Chondrocyte (in vitro differentiated cells): ENCODE results near the gene EVA1A. TPM values are rescaled to one million over a fixed set of nuclear protein-coding genes. Genes with fewer than 3 reads are reported as not detected.

Experiments used
- DNase-seq: peaks from one replicate; pipeline ENCODE4 v3.0.0; 2021; ENCODE audit warnings: mixed read lengths, low spot score
- H3K27ac Mint-ChIP-seq: one replicate; pipeline ENCODE4 v1.8.0; 2021; ENCODE audit warnings: mild to moderate bottlenecking, moderate library complexity, mixed read lengths; ENCODE audit not compliant: unreplicated experiment
- H3K27me3 Mint-ChIP-seq: 2 replicates; pipeline ENCODE4 v1.8.0; 2021; ENCODE audit warnings: low read depth, mixed read lengths
- H3K36me3 Mint-ChIP-seq: 2 replicates; pipeline ENCODE4 v1.8.0; 2021; ENCODE audit warnings: low read depth, mixed read lengths
- H3K4me1 Mint-ChIP-seq: 2 replicates; pipeline ENCODE4 v1.8.0; 2021; ENCODE audit warnings: low read depth, mild to moderate bottlenecking, mixed read lengths
- H3K4me3 Mint-ChIP-seq: one replicate; pipeline ENCODE4 v1.8.0; 2021; ENCODE audit warnings: mild to moderate bottlenecking, moderate library complexity, mixed read lengths; ENCODE audit not compliant: unreplicated experiment
- H3K9me3 Mint-ChIP-seq: 2 replicates; pipeline ENCODE4 v1.8.0; 2021; ENCODE audit warnings: low read depth, mixed read lengths
- CTCF ChIP-seq: fragments of 200-600 bp; sonication (generic); IDR thresholded peaks from 2 replicates; pipeline ENCODE4 v1.5.0; 2021; ENCODE audit warnings: antibody characterized with exemption, mild to moderate bottlenecking, moderate library complexity
- total RNA-seq: library from RNA; stranded (reverse); gene quantifications from 3 replicates; pipeline ENCODE4 v1.2.1, GENCODE V29; 2021

The EVA1A gene
- total RNA-seq, 1 donor from 2014 or later, result 19.8 TPM

- Mint-ChIP-seq H3K4me3 (no peak overlapping the region), H3K36me3 (peaks cover 15% of the 10 kb centered on the region), H3K27ac (no peak overlapping the region)
These were observed 37.1 kb downstream of the EVA1A start for GRCh38 chr2:75523313-75524275.

DNA sequence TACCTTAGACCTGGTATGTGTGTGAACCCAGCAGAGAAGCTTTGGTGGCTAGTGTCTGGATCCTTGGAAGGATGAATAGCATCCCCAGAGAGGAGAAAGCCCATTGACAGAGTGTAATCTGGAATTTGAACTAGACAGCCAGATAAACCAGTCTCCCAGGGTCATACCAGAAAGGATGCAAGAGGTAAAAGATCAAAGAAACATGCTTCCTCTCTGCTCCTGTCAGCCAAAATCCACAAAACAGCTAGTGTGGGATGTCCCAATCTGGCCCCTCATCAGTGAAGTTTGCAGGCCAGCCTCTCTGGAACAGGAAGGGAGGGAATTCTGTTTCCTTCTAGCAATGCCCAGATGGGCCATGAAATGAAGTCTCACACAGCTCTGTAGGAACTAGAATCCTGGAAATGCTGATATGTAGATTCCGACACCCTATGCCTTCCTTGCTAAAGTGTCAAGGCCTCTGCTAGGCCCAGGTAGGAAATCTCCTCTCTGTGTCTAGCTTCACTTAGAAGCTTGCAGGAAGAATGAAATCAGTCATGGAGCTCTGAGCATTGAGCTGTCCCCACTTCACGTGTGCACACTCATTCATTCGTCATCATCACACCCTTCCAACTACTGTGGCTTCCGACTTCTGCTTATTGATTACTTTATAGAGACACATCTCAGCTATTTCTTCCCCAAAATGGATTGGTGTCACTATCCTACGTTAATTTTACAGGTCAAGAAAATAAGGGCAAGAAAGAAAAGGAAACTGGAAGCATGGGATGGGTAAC lies 38.0 kb downstream of the EVA1A start:
- Mint-ChIP-seq H3K4me3 (no peak overlapping the region), H3K4me1 (peaks cover 27% of the 10 kb centered on the region), H3K27me3 (no peaks in the 10 kb centered on the region), H3K36me3 (peaks cover 18% of the 10 kb centered on the region), H3K27ac (no peak overlapping the region), H3K9me3 (no peaks in the 10 kb centered on the region)
- DNase-seq, result no peak
- no peak for TF ChIP-seq CTCF

More at GRCh38 chr2:75523313-75524275, 37.1 kb downstream of the EVA1A start:
- Mint-ChIP-seq H3K9me3 (no peaks in the 10 kb centered on the region), H3K4me1 (peaks cover 36% of the 10 kb centered on the region), H3K27me3 (no peaks in the 10 kb centered on the region)
- DNase-seq, result no peak
- TF ChIP-seq CTCF, result no peak

DNA sequence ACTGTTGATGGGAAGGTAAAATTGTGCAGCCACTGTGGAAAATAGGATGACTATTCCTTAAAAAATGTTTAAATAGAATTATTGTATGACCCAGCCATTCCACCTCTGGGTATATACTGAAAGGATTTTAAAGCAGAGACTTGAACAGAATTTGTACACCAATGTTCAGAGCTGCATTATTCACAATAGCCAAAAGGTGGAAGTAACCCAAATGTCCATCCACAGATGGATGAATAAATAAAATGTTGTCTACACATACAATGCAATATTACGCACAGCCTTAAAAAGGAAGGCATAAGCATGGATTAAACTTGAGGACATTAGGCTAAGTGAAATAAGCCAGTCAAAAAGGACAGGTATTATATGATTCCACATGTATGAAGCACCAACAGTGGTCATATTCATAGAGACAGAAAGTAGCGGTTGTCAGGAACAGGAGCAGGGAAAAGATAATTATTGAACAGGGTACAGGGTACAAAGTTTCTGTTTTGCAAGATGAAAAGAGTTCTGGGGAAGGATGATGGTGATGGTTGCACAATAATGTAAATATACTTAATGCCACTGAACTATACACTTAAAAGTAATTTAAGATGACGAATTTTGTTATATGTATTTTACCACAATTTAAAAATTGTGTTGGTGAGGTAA lies 39.4 kb downstream of the EVA1A start:
- no peak overlapping the region for H3K27ac Mint-ChIP-seq
- H3K4me3 Mint-ChIP-seq, result no peak overlapping the region
- H3K4me1 Mint-ChIP-seq, result peaks cover 13% of the 10 kb centered on the region
- no peak for DNase-seq
- no peaks in the 10 kb centered on the region for H3K27me3 Mint-ChIP-seq
- TF ChIP-seq CTCF, result no peak
- peaks cover 27% of the 10 kb centered on the region for H3K36me3 Mint-ChIP-seq
- no peaks in the 10 kb centered on the region for H3K9me3 Mint-ChIP-seq

GRCh38 chr2:75519843-75520242 lies 40.9 kb downstream of the EVA1A start:
- Mint-ChIP-seq H3K4me3 (no peak overlapping the region), H3K27me3 (no peaks in the 10 kb centered on the region), H3K9me3 (no peaks in the 10 kb centered on the region), H3K36me3 (peaks cover 32% of the 10 kb centered on the region), H3K4me1 (peaks cover 12% of the 10 kb centered on the region), H3K27ac (peak overlapping the region; percentile 19)
- no peak for TF ChIP-seq CTCF
- no peak for DNase-seq
